Measurements from ENCODE around the gene RPL9. TPM values are rescaled to one million over a fixed set of nuclear protein-coding genes. Genes with fewer than 3 reads are reported as not detected.
"Not testable (repeated sequence)": the region's sequence is repeated elsewhere in the genome, so short reads cannot be mapped to it uniquely, and the experiment has no call there.

Gene RPL9
- total RNA-seq, 1 donor from 2014 or later, result 828 TPM

DNA sequence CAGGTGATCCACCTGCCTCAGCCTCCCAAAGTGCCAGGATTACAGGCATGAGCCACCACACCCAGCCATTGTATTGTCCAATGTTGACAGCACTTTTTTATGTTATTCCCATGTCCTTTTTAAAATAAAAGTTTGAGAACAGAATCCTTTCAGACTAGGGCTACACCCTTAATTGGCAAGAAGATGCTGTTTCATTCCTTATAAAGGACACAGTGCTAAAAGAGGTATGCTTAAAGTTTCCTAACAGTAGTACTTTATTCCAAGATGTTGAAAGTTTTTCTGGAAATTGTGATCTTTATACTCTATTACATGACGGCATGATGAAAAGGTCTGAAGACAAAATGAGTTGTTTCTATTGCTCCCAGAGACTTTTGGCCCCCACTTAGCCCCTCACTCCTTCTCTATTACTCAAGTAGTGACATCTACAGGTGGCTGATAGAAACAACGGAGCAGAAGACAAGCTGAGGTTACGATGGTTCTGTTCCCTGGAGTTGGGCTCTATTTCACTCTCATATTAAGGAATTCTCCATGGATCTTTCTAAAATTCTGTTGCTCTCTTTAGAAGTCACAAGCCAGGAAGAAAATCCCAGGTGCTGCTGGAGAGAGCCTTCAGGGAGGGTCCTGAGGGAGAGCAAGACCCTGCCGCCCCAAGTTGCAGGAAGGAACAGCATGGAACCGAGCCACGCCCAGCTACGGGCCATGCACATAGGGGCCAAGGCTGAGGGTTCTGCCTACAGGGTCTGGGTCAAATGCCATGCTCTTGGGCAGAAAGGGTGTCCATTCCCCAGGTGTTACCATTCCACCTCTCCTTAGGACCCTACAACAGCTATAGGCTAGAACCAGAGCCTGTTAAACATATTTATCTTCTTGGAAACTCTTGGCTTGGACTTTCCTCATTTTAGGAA is 22.8 kb downstream of the RPL9 start:
- DNase-seq (ENCODE audit: missing footprints), result no peak
- ATAC-seq, result no peak
- intact Hi-C loops (cut with DNase I), result no loop called here

DNA sequence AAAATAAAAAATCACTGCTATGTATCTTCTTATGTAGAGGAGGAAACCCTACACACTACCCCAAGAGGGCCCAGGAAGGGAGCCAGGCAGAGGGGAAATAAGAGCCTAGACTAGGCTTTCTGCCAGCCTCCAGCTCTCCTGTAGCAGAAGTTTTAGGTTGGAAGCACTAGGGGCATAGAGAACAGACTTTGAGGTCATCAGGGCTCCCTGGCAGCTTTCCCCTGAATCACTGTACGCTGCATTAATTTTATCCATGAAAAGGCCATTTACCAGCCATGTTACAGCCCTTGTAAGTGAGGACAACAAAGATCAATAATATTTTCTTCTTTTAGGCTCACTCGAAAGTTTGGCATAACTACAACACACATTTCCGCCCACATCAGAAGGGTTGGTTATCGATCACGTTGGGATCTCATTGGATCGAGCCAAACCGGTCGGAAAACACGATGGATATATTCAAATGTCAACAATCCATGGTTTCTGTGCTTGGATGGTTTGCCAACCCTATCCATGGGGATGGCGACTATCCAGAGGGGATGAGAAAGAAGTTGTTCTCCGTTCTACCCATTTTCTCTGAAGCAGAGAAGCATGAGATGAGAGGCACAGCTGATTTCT is 24.7 kb downstream of the RPL9 start:
- ATAC-seq (no peak), DNase-seq (ENCODE audit: missing footprints) (no peak)
- intact Hi-C loops (cut with DNase I), result no loop called here

DNA sequence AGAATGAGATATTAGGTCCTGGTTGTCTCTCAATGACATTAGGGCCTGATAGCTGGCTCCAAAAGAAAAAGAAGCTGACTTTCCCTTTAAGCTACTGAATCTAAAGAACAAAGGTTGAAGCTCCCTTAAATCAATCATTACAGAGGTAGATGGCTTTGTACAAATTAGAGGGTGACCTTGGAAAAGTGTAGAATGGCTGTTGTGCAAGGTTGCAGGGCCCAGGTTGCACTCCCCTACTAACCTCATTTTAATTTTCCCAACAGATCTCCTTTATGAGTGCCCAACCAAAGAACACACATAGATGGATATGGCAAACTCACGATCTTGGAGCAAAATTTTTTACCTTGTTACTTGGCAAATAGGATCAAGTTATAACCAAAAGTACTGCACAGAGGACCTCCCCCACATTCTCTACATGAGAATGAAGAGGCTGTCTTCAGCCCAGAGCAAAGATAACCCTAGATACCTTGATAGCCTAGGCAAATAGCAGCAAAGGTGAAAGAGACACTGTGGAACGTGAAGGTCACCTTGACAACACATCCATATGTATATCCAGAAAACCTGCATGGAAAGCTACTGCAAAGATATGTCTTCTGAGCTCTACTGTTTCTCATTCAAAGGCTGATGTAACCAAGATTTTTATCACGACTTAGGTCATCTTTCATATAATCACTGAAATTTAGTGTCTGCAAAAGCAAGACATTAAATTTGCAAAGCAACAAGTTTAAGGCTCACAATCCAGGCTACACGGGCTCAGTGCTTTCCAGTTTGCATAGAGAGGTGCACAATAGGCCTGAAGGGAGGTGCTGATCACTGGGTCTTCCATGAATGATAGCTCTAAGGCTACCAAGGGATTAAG is 29.0 kb downstream of the RPL9 start:
- intact Hi-C loops (cut with DNase I), result no loop called here
- DNase-seq (ENCODE audit: missing footprints), result no peak
- no peak for ATAC-seq

DNA sequence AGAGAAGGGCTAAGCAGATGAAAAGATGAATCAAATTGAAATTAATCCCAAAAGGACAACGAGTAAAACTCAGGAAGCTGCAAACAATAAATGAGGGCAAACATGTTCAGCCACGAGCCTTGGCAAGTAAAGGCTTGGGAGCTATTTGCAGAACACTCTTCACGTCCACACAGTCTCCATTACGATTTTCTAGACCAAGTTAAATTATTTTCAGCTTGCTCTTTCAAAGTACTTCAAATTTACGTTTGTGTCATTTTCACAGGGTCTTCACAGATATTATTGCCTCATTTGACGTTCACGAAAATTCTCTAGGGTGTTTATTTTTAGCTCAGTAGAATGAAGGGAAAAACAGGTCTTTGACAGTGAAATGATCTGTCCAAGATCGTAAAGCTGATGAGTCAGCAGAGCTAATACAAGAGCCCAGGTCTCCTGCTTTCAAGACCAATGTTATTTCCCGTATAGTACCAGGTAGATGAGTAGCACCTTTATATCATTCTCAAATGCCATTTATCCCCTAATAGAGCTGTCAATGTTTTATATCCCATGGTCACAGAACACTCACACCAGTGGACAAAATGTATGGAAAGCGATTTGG is 31.1 kb downstream of the RPL9 start:
- intact Hi-C loops (cut with DNase I), result no loop called here
- DNase-seq (ENCODE audit: missing footprints) (no peak), ATAC-seq (no peak)

DNA sequence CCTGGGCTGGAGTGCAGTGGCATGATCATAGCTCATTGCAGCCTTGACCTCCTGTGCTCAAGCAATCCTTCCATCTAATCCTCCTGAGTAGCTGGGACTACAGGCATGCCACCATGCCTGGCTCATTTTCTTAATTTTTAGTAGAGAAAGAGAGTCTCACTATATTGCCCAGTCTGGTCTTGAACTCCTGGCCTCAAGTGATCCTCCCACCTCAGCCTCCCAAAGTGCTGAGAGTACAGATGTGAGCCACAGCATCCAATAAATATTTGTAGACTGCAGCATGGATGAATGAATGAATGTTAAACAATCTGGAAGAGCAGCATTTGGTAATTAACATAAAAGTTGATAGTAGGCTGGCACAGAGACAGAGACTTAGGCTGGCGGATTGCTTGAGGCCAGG is 32.0 kb downstream of the RPL9 start:
- intact Hi-C loops (cut with DNase I), result no loop called here
- no peak for DNase-seq (ENCODE audit: missing footprints)

DNA sequence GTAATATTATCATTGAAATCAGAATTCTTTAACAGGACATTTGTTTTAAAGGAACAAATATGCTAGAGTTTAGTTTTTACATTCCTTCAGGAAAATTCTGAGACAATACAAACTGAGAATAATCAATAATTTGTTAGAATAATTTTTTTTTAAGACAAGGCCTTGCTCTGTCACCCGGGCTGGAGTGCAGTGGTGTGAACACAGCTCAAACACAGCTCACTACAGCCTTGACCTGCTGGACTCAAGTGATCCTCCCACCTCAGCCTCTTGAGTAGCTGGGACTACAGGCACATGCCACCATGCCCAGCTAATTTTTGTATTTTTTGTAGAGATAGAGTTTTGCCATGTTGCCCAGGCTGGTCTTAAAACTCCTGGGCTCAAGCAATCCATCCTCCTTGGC is 33.4 kb downstream of the RPL9 start:
- ATAC-seq; DNase-seq (ENCODE audit: missing footprints); intact Hi-C loops (cut with DNase I): not testable (repeated sequence)

More for the DNA sequence above, 32.0 kb downstream of the RPL9 start:
- no peak for ATAC-seq

DNA sequence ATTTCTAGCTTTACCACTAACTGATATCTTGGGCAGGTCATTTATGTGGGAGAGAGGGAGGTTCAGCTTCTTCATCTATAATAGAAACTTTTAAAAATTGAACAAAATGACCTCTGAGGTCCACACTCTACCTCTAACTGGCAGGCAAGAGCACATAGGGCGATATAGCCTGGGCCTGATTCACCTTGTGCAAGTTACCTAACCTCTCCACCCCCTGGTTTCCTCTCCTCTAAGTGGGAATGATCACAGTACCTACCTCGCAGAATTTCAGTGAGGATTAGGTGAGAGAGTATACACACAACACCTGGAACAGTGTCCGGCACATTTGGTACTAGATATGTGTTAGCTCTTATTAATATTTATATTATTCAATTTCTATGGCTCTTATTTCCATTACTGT is 36.5 kb downstream of the RPL9 start:
- ATAC-seq (no peak), DNase-seq (ENCODE audit: missing footprints) (no peak)
- intact Hi-C loops (cut with DNase I), result no loop called here

DNA sequence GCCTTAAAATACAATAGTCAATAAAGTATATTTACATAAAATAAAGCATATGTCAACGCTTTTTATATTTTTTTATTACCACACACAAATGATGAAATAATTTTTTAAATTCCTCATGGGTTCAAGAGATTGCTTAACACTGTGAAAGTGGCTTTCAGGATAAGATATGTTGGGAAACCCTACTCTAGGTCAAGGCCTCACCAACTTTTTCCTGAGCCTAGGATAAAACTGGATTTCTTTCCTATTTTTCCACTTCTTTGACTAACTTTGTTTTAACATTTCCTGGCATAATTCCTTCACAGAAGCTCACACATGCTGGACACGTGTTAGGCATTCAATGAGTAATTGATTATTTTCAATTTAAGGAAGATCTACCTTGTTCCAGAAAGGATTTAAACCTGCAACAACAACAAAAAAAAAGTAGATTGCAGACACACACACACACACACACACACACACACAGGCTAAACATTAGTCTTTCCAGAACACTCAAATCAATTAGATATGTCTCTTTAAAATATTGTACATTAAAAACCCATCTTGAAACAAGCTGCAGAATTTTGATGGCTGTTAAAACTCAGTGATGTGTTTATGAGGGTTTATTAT is 42.9 kb downstream of the RPL9 start:
- intact Hi-C loops (cut with DNase I), result no loop called here
- no peak for DNase-seq (ENCODE audit: missing footprints)
- no peak for ATAC-seq

DNA sequence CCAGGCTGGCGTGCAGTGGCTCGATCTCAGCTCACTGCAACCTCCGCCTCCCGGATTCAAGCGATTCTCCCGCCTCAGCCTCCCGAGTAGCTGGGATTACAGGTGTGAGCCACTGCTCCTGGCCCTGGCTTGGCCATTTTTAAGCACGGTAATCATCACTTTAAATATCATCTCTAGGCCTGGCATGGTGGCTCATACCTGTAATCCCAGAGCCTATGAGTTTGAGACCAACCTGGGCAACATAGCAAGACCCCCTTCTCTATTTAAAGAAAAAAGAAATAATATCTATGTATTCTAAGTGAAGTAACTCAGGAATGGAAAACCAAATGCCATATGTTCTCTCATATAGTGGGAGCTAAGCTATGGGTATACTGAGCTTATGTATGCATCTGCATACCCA is 47.2 kb downstream of the RPL9 start:
- ATAC-seq; intact Hi-C loops (cut with DNase I); DNase-seq (ENCODE audit: missing footprints): not testable (repeated sequence)

DNA sequence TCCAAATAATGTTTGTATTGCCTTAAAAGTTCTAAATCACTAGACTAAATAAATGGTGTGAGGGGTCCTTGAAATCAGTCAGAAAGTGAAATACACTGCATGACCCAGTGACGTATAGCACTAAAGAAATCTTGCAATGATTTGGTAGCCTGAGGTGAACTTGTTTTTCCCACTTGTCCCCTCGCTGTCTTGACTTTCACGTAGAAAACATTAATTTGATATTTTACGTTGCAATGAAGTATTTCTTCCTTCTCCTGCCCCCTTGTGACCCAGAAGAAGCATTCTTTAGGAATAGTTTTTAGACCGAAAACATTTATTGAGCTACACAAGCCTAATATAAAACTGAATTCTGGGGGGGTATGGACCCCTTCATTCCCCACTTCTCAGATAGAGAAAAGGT is 48.3 kb downstream of the RPL9 start:
- ATAC-seq, result no peak
- intact Hi-C loops (cut with DNase I), result no loop called here
- no peak for DNase-seq (ENCODE audit: missing footprints)

DNA sequence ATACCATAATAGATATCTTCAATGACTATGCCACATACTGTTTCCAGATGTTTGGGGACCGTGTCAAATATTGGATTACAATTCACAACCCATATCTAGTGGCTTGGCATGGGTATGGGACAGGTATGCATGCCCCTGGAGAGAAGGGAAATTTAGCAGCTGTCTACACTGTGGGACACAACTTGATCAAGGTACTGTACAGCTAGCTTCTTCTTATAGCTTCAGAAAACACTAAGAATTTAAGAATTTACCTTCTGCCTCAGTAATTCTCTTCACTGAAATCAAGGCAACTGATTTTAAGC is 51.2 kb downstream of the RPL9 start:
- intact Hi-C loops (cut with DNase I), result no loop called here
- ATAC-seq (no peak), DNase-seq (ENCODE audit: missing footprints) (no peak)

DNA sequence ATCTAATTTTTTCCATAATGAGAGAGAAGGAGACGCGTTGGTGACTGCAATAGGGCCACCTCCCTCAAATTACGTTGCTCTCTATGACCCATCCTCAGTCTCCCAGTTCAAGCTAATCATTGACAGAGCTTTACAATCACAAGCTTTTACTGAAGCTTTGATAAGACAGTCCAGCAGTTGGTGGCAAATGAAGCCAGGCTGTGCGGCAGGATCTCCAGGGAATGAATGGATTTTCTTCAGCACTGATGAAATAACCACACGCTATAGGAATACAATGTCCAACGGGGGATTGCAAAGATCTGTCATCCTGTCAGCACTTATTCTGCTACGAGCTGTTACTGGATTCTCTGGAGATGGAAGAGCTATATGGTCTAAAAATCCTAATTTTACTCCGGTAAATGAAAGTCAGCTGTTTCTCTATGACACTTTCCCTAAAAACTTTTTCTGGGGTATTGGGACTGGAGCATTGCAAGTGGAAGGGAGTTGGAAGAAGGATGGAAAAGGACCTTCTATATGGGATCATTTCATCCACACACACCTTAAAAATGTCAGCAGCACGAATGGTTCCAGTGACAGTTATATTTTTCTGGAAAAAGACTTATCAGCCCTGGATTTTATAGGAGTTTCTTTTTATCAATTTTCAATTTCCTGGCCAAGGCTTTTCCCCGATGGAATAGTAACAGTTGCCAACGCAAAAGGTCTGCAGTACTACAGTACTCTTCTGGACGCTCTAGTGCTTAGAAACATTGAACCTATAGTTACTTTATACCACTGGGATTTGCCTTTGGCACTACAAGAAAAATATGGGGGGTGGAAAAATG is 51.7 kb downstream of the RPL9 start, which contains the start of gene KLB:
TSS of gene KLB (plus strand) at position 168 of the 821 bp plus-strand sequence. CDS start at position 188, 20 bp downstream.
- intact Hi-C loops (cut with DNase I), result no loop called here

More for the DNA sequence above, 51.7 kb downstream of the RPL9 start, which contains the start of gene KLB:
- DNase-seq (ENCODE audit: missing footprints) (no peak), ATAC-seq (no peak)

Small RNA genes lying within 50 kb of the gene (microRNA-seq; reads per million reads assigned to microRNA genes)
- not detected for gene MIR5591

Other genes with a start within 250 kb of the RPL9 start
- gene RFC1, start 92.6 kb downstream of the RPL9 start, total RNA-seq, result 23.9 TPM
- gene KLB, start 52.0 kb downstream of the RPL9 start, total RNA-seq, result 0.30 TPM
- gene LIAS, start 134 bp upstream of the RPL9 start, total RNA-seq, result 29.5 TPM
- 16.6 TPM for gene UGDH, start 68.5 kb upstream of the RPL9 start, total RNA-seq
- gene SMIM14, start 179.9 kb upstream of the RPL9 start, total RNA-seq, result 11.0 TPM
- 56.6 TPM for gene UBE2K, start 239.2 kb upstream of the RPL9 start, total RNA-seq

Data from Right ventricle myocardium inferior (tissue), 1 donor.